GM12801 (cell line): ENCODE results near the gene YPEL3.

Source experiments
- TF ChIP-seq, protein P1 (sequence below): IDR thresholded peaks from one replicate; pipeline ENCODE4 v1.5.1; 2011; ENCODE audit warnings: control low read depth; ENCODE audit not compliant: insufficient read length; ENCODE audit errors: extremely low read depth

YPEL3 gene

DNA sequence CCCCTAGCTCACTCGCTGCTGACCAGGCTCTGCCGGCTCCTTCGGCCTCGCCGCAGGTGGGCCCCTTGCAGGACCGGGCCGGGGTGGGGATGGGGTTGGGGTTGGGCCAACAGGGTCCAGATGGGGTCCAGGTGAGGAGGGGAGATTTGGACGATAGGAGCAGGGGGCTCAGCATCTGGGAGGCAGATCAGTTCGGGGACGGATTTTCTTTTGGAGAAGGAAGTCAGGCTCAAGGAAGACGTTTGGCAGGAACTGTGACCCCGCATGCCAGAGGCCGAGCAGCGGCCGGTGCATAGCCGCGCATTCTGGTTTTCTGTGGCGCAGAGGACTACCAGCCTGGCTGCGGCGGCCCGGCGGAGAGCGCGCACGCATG lies 31.3 kb downstream of the YPEL3 start:
- TF ChIP-seq, protein P1, sequence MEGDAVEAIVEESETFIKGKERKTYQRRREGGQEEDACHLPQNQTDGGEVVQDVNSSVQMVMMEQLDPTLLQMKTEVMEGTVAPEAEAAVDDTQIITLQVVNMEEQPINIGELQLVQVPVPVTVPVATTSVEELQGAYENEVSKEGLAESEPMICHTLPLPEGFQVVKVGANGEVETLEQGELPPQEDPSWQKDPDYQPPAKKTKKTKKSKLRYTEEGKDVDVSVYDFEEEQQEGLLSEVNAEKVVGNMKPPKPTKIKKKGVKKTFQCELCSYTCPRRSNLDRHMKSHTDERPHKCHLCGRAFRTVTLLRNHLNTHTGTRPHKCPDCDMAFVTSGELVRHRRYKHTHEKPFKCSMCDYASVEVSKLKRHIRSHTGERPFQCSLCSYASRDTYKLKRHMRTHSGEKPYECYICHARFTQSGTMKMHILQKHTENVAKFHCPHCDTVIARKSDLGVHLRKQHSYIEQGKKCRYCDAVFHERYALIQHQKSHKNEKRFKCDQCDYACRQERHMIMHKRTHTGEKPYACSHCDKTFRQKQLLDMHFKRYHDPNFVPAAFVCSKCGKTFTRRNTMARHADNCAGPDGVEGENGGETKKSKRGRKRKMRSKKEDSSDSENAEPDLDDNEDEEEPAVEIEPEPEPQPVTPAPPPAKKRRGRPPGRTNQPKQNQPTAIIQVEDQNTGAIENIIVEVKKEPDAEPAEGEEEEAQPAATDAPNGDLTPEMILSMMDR: no peak

DNA sequence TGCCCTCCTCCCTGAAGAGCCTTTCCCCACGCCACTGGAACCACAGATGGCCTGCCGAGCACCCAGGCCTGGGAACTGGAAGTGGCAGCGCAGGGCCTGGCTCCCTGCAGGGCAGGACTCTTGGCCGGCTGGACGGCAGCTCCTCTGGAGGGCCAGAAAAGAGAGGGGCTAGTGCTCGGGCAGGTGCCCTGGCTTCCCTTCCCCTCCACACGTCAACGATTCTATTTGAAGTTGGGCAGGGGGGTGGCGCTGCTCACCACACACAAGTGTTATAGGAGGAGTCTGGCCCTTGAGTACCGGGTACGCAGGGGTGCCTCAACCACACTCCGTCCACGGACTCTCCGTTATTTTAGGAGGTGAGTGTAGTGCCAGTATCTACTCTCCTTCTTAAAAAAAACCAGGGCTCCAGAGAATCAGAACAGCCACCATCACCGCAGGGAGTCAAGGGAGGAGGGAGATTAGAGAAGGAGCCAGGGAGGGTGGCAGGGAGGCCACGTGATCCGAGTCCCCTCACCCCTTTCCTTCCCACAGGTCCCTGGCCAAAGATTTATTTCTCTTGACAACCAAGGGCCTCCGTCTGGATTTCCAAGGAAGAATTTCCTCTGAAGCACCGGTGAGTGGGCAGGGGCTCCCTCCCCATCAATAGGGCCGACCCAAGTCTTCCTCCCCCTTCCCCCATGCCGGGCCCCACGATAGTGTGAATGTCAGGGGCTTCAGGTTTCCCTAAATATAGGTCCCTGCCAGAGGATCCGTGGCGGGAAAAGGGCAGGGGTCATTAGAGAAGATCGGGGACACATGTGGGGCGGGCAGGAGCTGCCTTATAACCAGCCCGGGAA lies 31.9 kb downstream of the YPEL3 start:
- TF ChIP-seq, protein P1: no peak

DNA sequence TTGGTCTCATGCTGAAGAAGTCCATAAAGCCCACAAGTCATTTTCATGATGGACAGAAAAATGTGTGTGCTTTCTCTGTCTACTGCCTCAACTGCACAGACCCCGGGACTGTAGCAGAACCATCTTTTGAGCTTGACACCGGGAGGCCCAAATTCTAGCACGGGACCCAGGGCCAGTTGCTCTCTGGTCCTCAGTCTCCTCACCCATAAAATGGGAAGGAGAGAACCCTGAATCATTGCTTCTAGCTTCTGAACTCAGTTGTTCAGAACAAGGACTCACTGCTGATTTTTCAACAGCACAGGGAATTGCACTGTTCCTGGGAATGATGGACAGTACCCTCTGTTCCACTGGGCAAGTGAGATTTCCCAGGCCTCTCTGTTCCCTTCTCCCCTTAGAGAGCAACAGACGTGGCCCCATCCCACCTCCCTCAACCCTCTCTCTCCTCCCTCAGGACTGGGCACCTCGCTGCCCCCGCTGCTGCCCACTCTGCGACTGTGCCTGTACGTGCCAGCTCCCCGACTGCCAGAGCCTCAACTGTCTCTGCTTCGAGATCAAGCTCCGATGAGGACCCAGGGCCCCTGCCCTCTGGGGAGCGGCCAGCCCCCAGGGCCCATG lies 32.6 kb downstream of the YPEL3 start:
- TF ChIP-seq, protein P1: no peak

- TF ChIP-seq, protein P1: no peak
These were observed 35.0 kb downstream of the YPEL3 start for GRCh38 chr16:30060836-30061554.

- TF ChIP-seq, protein P1: no peak
These were observed 35.7 kb downstream of the YPEL3 start for GRCh38 chr16:30060346-30060745.

DNA sequence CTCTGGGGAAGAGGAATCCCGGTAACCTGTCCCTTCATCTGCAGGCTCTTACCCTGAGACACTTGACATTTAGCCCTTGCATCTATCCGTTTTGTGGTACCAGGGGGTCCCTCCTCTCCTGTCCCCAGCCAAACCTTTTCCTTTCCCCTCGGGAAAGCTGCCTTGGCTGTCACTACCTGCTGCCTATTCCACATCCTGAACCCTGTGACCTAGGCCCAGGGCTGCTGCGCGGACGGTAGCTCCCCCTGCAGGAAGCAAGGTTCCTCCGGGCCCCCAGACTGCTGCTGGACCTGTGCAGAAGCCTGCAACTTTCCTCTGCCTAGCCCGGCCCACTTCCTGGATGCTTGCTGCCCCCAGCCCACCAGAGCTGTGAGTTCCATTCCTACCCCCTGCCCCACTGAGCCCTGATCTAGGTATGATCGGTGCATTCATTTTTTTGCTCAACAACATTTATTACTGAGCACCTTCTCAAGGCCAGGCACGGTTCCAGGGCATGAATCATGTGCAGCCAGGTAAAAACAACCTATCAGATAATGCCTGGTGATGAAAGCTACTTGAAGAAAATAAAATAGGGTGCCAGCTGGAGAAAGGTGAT lies 41.0 kb downstream of the YPEL3 start:
- TF ChIP-seq, protein P1: no peak

DNA sequence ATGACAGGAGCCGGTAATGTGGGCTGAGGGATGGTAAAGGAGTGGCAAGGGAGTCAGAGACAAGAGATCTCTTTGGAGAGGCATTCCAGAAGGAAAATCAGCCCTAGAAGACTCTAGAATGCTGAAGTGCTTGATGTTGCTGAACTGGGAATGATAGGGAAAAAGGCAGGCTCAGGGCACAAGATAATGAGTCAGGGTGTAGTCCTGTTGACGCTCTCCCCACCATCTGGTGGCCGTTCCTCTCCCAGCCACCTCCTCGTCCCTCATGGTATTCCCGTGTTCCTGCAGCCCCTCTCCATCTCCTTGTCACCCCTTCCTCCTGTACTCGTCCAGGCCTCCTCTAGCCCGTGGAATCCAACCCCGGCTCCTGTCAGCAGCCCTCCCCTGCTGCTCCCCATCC lies 41.6 kb downstream of the YPEL3 start:
- TF ChIP-seq, protein P1: no peak
